Measurements from ENCODE around the gene INPP4B.

The INPP4B gene

GRCh38 chr4:142064181-142064580 is 781.9 kb downstream of the INPP4B start:
- H3K36me3 ChIP-seq (ENCODE audit: control insufficient read depth in 1 of 2, insufficient read depth in 2 of 2, low read length in 2 of 2): no peaks in the 10 kb centered on the region
- H3K79me1 ChIP-seq (ENCODE audit: low read length): no peaks in the 10 kb centered on the region
- no peak overlapping the region for H3K23ac ChIP-seq (ENCODE audit: low read length)
- no peak overlapping the region for H2AFZ ChIP-seq (ENCODE audit: insufficient read depth, low read length, poor library complexity)
- no peak overlapping the region for H4K12ac ChIP-seq (ENCODE audit: low read depth, low read length)
- H4K91ac ChIP-seq (ENCODE audit: low read depth, low read length): no peak overlapping the region
- H3K4me2 ChIP-seq (ENCODE audit: low read length): no peak overlapping the region
- no peak overlapping the region for H2BK5ac ChIP-seq (ENCODE audit: low read depth, low read length, poor library complexity)
- no peak for DNase-seq
- H2AK5ac ChIP-seq (ENCODE audit: low read length): no peak overlapping the region
- H2BK12ac ChIP-seq (ENCODE audit: low read length): no peak overlapping the region
- no peak overlapping the region for H4K8ac ChIP-seq (ENCODE audit: low read depth, low read length)
- peaks cover 6% of the 10 kb centered on the region for H3K9me3 ChIP-seq (ENCODE audit: insufficient read depth, low read depth, low read length)
- H3K9ac ChIP-seq (ENCODE audit: low read length): no peak overlapping the region
- no peak overlapping the region for H2BK120ac ChIP-seq (ENCODE audit: insufficient read depth, low read length, poor library complexity)
- H3K18ac ChIP-seq (ENCODE audit: low read length): no peak overlapping the region
- no peaks in the 10 kb centered on the region for H3K27me3 ChIP-seq (ENCODE audit: insufficient read depth, low read length)
- H3K4ac ChIP-seq (ENCODE audit: low read depth, low read length): no peak overlapping the region
- no CpG with 5 or more reads among the region's 1 CpG for WGBS (ENCODE audit: extremely low coverage, insufficient coverage, insufficient read length)
- H3K27ac ChIP-seq (ENCODE audit: low read depth, low read length): no peak overlapping the region
- no peak overlapping the region for H3K14ac ChIP-seq (ENCODE audit: low read length)
- no peaks in the 10 kb centered on the region for H3K4me1 ChIP-seq (ENCODE audit: control insufficient read depth in 1 of 2, insufficient read depth in 2 of 2, low read length in 2 of 2)
- H3K79me2 ChIP-seq (ENCODE audit: control insufficient read depth, insufficient read depth, low read length, poor library complexity): no peaks in the 10 kb centered on the region
- H3K4me3 ChIP-seq (ENCODE audit: low read depth, low read length): no peak overlapping the region

GRCh38 chr4:142045996-142046395 is 800.1 kb downstream of the INPP4B start:
- H2BK120ac ChIP-seq (ENCODE audit: insufficient read depth, low read length, poor library complexity): no peak overlapping the region
- no peak overlapping the region for H3K4ac ChIP-seq (ENCODE audit: low read depth, low read length)
- H3K18ac ChIP-seq (ENCODE audit: low read length): no peak overlapping the region
- H3K27ac ChIP-seq (ENCODE audit: low read depth, low read length): no peak overlapping the region
- H3K36me3 ChIP-seq (ENCODE audit: control insufficient read depth in 1 of 2, insufficient read depth in 2 of 2, low read length in 2 of 2): no peaks in the 10 kb centered on the region
- no CpG with 5 or more reads among the region's 2 CpGs for WGBS (ENCODE audit: extremely low coverage, insufficient coverage, insufficient read length)
- H3K9me3 ChIP-seq (ENCODE audit: insufficient read depth, low read depth, low read length): no peaks in the 10 kb centered on the region
- H4K91ac ChIP-seq (ENCODE audit: low read depth, low read length): no peak overlapping the region
- H3K79me1 ChIP-seq (ENCODE audit: low read length): no peaks in the 10 kb centered on the region
- H4K8ac ChIP-seq (ENCODE audit: low read depth, low read length): no peak overlapping the region
- H3K23ac ChIP-seq (ENCODE audit: low read length): no peak overlapping the region
- no peak overlapping the region for H2AK5ac ChIP-seq (ENCODE audit: low read length)
- no peaks in the 10 kb centered on the region for H3K4me1 ChIP-seq (ENCODE audit: control insufficient read depth in 1 of 2, insufficient read depth in 2 of 2, low read length in 2 of 2)
- H3K14ac ChIP-seq (ENCODE audit: low read length): no peak overlapping the region
- no peak overlapping the region for H3K9ac ChIP-seq (ENCODE audit: low read length)
- no peaks in the 10 kb centered on the region for H3K27me3 ChIP-seq (ENCODE audit: insufficient read depth, low read length)
- no peak overlapping the region for H3K4me2 ChIP-seq (ENCODE audit: low read length)
- H3K4me3 ChIP-seq (ENCODE audit: low read depth, low read length): no peak overlapping the region
- no peak overlapping the region for H2BK5ac ChIP-seq (ENCODE audit: low read depth, low read length, poor library complexity)
- H2BK12ac ChIP-seq (ENCODE audit: low read length): no peak overlapping the region
- H2AFZ ChIP-seq (ENCODE audit: insufficient read depth, low read length, poor library complexity): no peak overlapping the region
- H3K79me2 ChIP-seq (ENCODE audit: control insufficient read depth, insufficient read depth, low read length, poor library complexity): no peaks in the 10 kb centered on the region
- no peak overlapping the region for H4K12ac ChIP-seq (ENCODE audit: low read depth, low read length)
- no peak for DNase-seq

- H3K36me3 ChIP-seq (ENCODE audit: control insufficient read depth in 1 of 2, insufficient read depth in 2 of 2, low read length in 2 of 2): no peaks in the 10 kb centered on the region
- no peak overlapping the region for H3K27ac ChIP-seq (ENCODE audit: low read depth, low read length)
- no peak overlapping the region for H2AK5ac ChIP-seq (ENCODE audit: low read length)
- no peak overlapping the region for H2BK5ac ChIP-seq (ENCODE audit: low read depth, low read length, poor library complexity)
- no peak overlapping the region for H3K4me3 ChIP-seq (ENCODE audit: low read depth, low read length)
- H3K79me2 ChIP-seq (ENCODE audit: control insufficient read depth, insufficient read depth, low read length, poor library complexity): no peaks in the 10 kb centered on the region
- no peak overlapping the region for H4K91ac ChIP-seq (ENCODE audit: low read depth, low read length)
- no peak overlapping the region for H4K8ac ChIP-seq (ENCODE audit: low read depth, low read length)
- no peak overlapping the region for H3K4ac ChIP-seq (ENCODE audit: low read depth, low read length)
- WGBS (ENCODE audit: extremely low coverage, insufficient coverage, insufficient read length): no CpG with 5 or more reads among the region's 3 CpGs
- no peaks in the 10 kb centered on the region for H3K9me3 ChIP-seq (ENCODE audit: insufficient read depth, low read depth, low read length)
- no peak overlapping the region for H3K9ac ChIP-seq (ENCODE audit: low read length)
- no peak overlapping the region for H3K4me2 ChIP-seq (ENCODE audit: low read length)
- H3K18ac ChIP-seq (ENCODE audit: low read length): no peak overlapping the region
- H3K14ac ChIP-seq (ENCODE audit: low read length): no peak overlapping the region
- no peak overlapping the region for H2BK12ac ChIP-seq (ENCODE audit: low read length)
- H2AFZ ChIP-seq (ENCODE audit: insufficient read depth, low read length, poor library complexity): no peak overlapping the region
- H3K79me1 ChIP-seq (ENCODE audit: low read length): no peaks in the 10 kb centered on the region
- no peak for DNase-seq
- no peak overlapping the region for H2BK120ac ChIP-seq (ENCODE audit: insufficient read depth, low read length, poor library complexity)
- H3K27me3 ChIP-seq (ENCODE audit: insufficient read depth, low read length): no peaks in the 10 kb centered on the region
- H3K4me1 ChIP-seq (ENCODE audit: control insufficient read depth in 1 of 2, insufficient read depth in 2 of 2, low read length in 2 of 2): no peaks in the 10 kb centered on the region
- no peak overlapping the region for H4K12ac ChIP-seq (ENCODE audit: low read depth, low read length)
- peak overlapping the region; percentile 31 for H3K23ac ChIP-seq (ENCODE audit: low read length)
Observed at GRCh38 chr4:142044271-142044670, 801.8 kb downstream of the INPP4B start.

GRCh38 chr4:142043509-142043908 is 802.6 kb downstream of the INPP4B start:
- no peak overlapping the region for H4K12ac ChIP-seq (ENCODE audit: low read depth, low read length)
- H3K36me3 ChIP-seq (ENCODE audit: control insufficient read depth in 1 of 2, insufficient read depth in 2 of 2, low read length in 2 of 2): no peaks in the 10 kb centered on the region
- H4K91ac ChIP-seq (ENCODE audit: low read depth, low read length): no peak overlapping the region
- H2BK120ac ChIP-seq (ENCODE audit: insufficient read depth, low read length, poor library complexity): no peak overlapping the region
- H3K4me1 ChIP-seq (ENCODE audit: control insufficient read depth in 1 of 2, insufficient read depth in 2 of 2, low read length in 2 of 2): no peaks in the 10 kb centered on the region
- no peak overlapping the region for H3K4me2 ChIP-seq (ENCODE audit: low read length)
- no peaks in the 10 kb centered on the region for H3K9me3 ChIP-seq (ENCODE audit: insufficient read depth, low read depth, low read length)
- no peak overlapping the region for H2BK5ac ChIP-seq (ENCODE audit: low read depth, low read length, poor library complexity)
- H3K27ac ChIP-seq (ENCODE audit: low read depth, low read length): no peak overlapping the region
- no peaks in the 10 kb centered on the region for H3K79me1 ChIP-seq (ENCODE audit: low read length)
- H3K79me2 ChIP-seq (ENCODE audit: control insufficient read depth, insufficient read depth, low read length, poor library complexity): no peaks in the 10 kb centered on the region
- H3K4me3 ChIP-seq (ENCODE audit: low read depth, low read length): no peak overlapping the region
- no peak overlapping the region for H4K8ac ChIP-seq (ENCODE audit: low read depth, low read length)
- H3K9ac ChIP-seq (ENCODE audit: low read length): no peak overlapping the region
- DNase-seq: no peak
- H3K27me3 ChIP-seq (ENCODE audit: insufficient read depth, low read length): no peaks in the 10 kb centered on the region
- no peak overlapping the region for H3K4ac ChIP-seq (ENCODE audit: low read depth, low read length)
- H3K14ac ChIP-seq (ENCODE audit: low read length): no peak overlapping the region
- H2BK12ac ChIP-seq (ENCODE audit: low read length): no peak overlapping the region
- no peak overlapping the region for H3K23ac ChIP-seq (ENCODE audit: low read length)
- H3K18ac ChIP-seq (ENCODE audit: low read length): no peak overlapping the region
- H2AFZ ChIP-seq (ENCODE audit: insufficient read depth, low read length, poor library complexity): no peak overlapping the region
- H2AK5ac ChIP-seq (ENCODE audit: low read length): no peak overlapping the region
